Measurements from ENCODE around the gene SYTL3. TPM values are rescaled to one million over a fixed set of nuclear protein-coding genes. Genes with fewer than 3 reads are reported as not detected.

Gene SYTL3
- total RNA-seq, 1 experiment from 2014 or later: 0.86 TPM

- H3K27me3 ChIP-seq (replicated peaks; ENCODE audit: control insufficient read depth, insufficient read depth, low read length): no peaks in the 10 kb centered on the region
- Mint-ChIP-seq H3K36me3 (ENCODE audit: insufficient read depth, unreplicated experiment) (no peaks in the 10 kb centered on the region), H3K4me3 (ENCODE audit: unreplicated experiment) (no peak overlapping the region), H3K9me3 (ENCODE audit: unreplicated experiment) (no peaks in the 10 kb centered on the region), H3K27me3 (ENCODE audit: insufficient read depth, unreplicated experiment) (no peaks in the 10 kb centered on the region), H3K27ac (ENCODE audit: unreplicated experiment) (no peak overlapping the region), H3K4me1 (ENCODE audit: low read depth, unreplicated experiment) (peaks cover 14% of the 10 kb centered on the region)
- ChIA-PET CTCF (no interaction called here), POLR2A (no interaction called here)
- intact Hi-C loops (cut with micrococcal nuclease; ENCODE audit: unreplicated experiment): no loop called here
- no peaks in the 10 kb centered on the region for H3K9me3 ChIP-seq
- peaks cover 26% of the 10 kb centered on the region for H3K4me1 ChIP-seq
- no peak for TF ChIP-seq CTCF (IDR thresholded peaks at IDR 0.05; ENCODE audit: insufficient read depth in 1 of 2, low read depth in 1 of 2, low read length in 1 of 2, severe bottlenecking in 1 of 2, unreplicated experiment in 1 of 2)
- no peak overlapping the region for H3K4me3 ChIP-seq (ENCODE audit: low read depth, low read length)
- BruUV-seq (replicated peaks): no TSS peak
- DNase-seq: no peak
- no peaks in the 10 kb centered on the region for H3K36me3 ChIP-seq (ENCODE audit: control insufficient read depth, insufficient read depth, low read length)
Observed at GRCh38 chr6:158711264-158711663, 61.4 kb downstream of the SYTL3 start.

- Mint-ChIP-seq H3K36me3 (ENCODE audit: insufficient read depth, unreplicated experiment) (no peaks in the 10 kb centered on the region), H3K27ac (ENCODE audit: unreplicated experiment) (no peak overlapping the region), H3K27me3 (ENCODE audit: insufficient read depth, unreplicated experiment) (no peaks in the 10 kb centered on the region), H3K9me3 (ENCODE audit: unreplicated experiment) (no peaks in the 10 kb centered on the region), H3K4me1 (ENCODE audit: low read depth, unreplicated experiment) (peaks cover 11% of the 10 kb centered on the region), H3K4me3 (ENCODE audit: unreplicated experiment) (no peak overlapping the region)
- no peak for DNase-seq
- Histone ChIP-seq H3K27me3 (replicated peaks; ENCODE audit: control insufficient read depth, insufficient read depth, low read length) (no peaks in the 10 kb centered on the region), H3K9me3 (no peaks in the 10 kb centered on the region), H3K36me3 (ENCODE audit: control insufficient read depth, insufficient read depth, low read length) (no peaks in the 10 kb centered on the region), H3K4me1 (peaks cover 15% of the 10 kb centered on the region), H3K4me3 (ENCODE audit: low read depth, low read length) (no peak overlapping the region)
- intact Hi-C loops (cut with micrococcal nuclease; ENCODE audit: unreplicated experiment): no loop called here
- ChIA-PET POLR2A (no interaction called here), CTCF (no interaction called here)
- BruUV-seq (replicated peaks): no TSS peak
- TF ChIP-seq CTCF (IDR thresholded peaks at IDR 0.05; ENCODE audit: insufficient read depth in 1 of 2, low read depth in 1 of 2, low read length in 1 of 2, severe bottlenecking in 1 of 2, unreplicated experiment in 1 of 2): no peak
Observed at GRCh38 chr6:158713469-158713868, 63.6 kb downstream of the SYTL3 start.

- Mint-ChIP-seq H3K4me3 (ENCODE audit: unreplicated experiment) (no peak overlapping the region), H3K36me3 (ENCODE audit: insufficient read depth, unreplicated experiment) (no peaks in the 10 kb centered on the region), H3K9me3 (ENCODE audit: unreplicated experiment) (no peaks in the 10 kb centered on the region), H3K4me1 (ENCODE audit: low read depth, unreplicated experiment) (peaks cover 7% of the 10 kb centered on the region), H3K27ac (ENCODE audit: unreplicated experiment) (no peak overlapping the region), H3K27me3 (ENCODE audit: insufficient read depth, unreplicated experiment) (no peaks in the 10 kb centered on the region)
- intact Hi-C loops (cut with micrococcal nuclease; ENCODE audit: unreplicated experiment): no loop called here
- Histone ChIP-seq H3K4me3 (ENCODE audit: low read depth, low read length) (no peak overlapping the region), H3K9me3 (no peaks in the 10 kb centered on the region), H3K4me1 (peaks cover 21% of the 10 kb centered on the region), H3K36me3 (ENCODE audit: control insufficient read depth, insufficient read depth, low read length) (no peaks in the 10 kb centered on the region), H3K27me3 (replicated peaks; ENCODE audit: control insufficient read depth, insufficient read depth, low read length) (no peaks in the 10 kb centered on the region)
- BruUV-seq (replicated peaks): no TSS peak
- POLR2A ChIA-PET: no interaction called here
- CTCF ChIA-PET: no interaction called here
- no peak for TF ChIP-seq CTCF (IDR thresholded peaks at IDR 0.05; ENCODE audit: insufficient read depth in 1 of 2, low read depth in 1 of 2, low read length in 1 of 2, severe bottlenecking in 1 of 2, unreplicated experiment in 1 of 2)
- no peak for DNase-seq
Observed at GRCh38 chr6:158714706-158715105, 64.9 kb downstream of the SYTL3 start.

Measured in Caco-2 (cell line).